DMS114 treated with DMSO at 0.1 percent for 48 hours (cell line): Measurements from ENCODE around the gene OR51E2.
"Not testable (repeated sequence)": the region's sequence is repeated elsewhere in the genome, so short reads cannot be mapped to it uniquely, and the experiment has no call there.

Experiments
- DNase-seq: peaks from one replicate; lab custom pipeline; 2025; ENCODE audit not compliant: unreplicated experiment; lab: John Stamatoyannopoulos, UW

The OR51E2 gene

GRCh38 chr11:4697585-4697984 is at the start of gene OR51E2:
Gene OR51E2, minus strand, starts transcription at chr11:4697853. Its CDS starts 15,142 bp downstream, at chr11:4682711.
- no peak for DNase-seq

GRCh38 chr11:4740735-4741134 is 43.1 kb upstream of the OR51E2 start:
- no peak for DNase-seq

GRCh38 chr11:4727171-4727570 is 29.5 kb upstream of the OR51E2 start:
- no peak for DNase-seq

- DNase-seq, result not testable (repeated sequence)
Observed at GRCh38 chr11:4722616-4723534, 25.2 kb upstream of the OR51E2 start.

GRCh38 chr11:4714300-4714699 is 16.6 kb upstream of the OR51E2 start:
- no peak for DNase-seq

- DNase-seq, result no peak
Observed at GRCh38 chr11:4713241-4713640, 15.6 kb upstream of the OR51E2 start.

- DNase-seq, result no peak
Observed at GRCh38 chr11:4704790-4705334, 7.2 kb upstream of the OR51E2 start.

GRCh38 chr11:4704054-4704789 is 6.6 kb upstream of the OR51E2 start, which contains the start of gene MMP26:
Gene MMP26, plus strand, starts transcription at chr11:4704784.
- DNase-seq, result no peak

- no peak for DNase-seq
Observed at GRCh38 chr11:4700436-4700820, 2.8 kb upstream of the OR51E2 start.

GRCh38 chr11:4699697-4700435 is 2.2 kb upstream of the OR51E2 start:
- no peak for DNase-seq

GRCh38 chr11:4695442-4695841 is 2.2 kb downstream of the OR51E2 start:
- no peak for DNase-seq

- no peak for DNase-seq
Observed at GRCh38 chr11:4684631-4685285, 12.9 kb downstream of the OR51E2 start.

- no peak for DNase-seq
Observed at GRCh38 chr11:4682623-4683419, 14.8 kb downstream of the OR51E2 start.

- DNase-seq, result no peak
Observed at GRCh38 chr11:4680341-4680740, 17.3 kb downstream of the OR51E2 start.

GRCh38 chr11:4677948-4678347 is 19.7 kb downstream of the OR51E2 start:
- DNase-seq, result no peak

- DNase-seq, result no peak
Observed at GRCh38 chr11:4673781-4674180, 23.9 kb downstream of the OR51E2 start.

- DNase-seq, result no peak
Observed at GRCh38 chr11:4672470-4672869, 25.2 kb downstream of the OR51E2 start.

- no peak for DNase-seq
Observed at GRCh38 chr11:4671741-4672140, 25.9 kb downstream of the OR51E2 start.

GRCh38 chr11:4665424-4665823 is 32.2 kb downstream of the OR51E2 start:
- DNase-seq, result no peak

GRCh38 chr11:4664786-4665185 is 32.9 kb downstream of the OR51E2 start:
- DNase-seq, result no peak
